ENCODE results near the gene AFAP1L2. TPM values are rescaled to one million over a fixed set of nuclear protein-coding genes. Genes with fewer than 3 reads are reported as not detected.

AFAP1L2 gene
- total RNA-seq, 2 experiments from 2014 or later, result 2.3 to 8.6 TPM

- H2AFZ ChIP-seq (ENCODE audit: low read length), result no peak overlapping the region
- H3K9me3 ChIP-seq (ENCODE audit: low read length), result no peaks in the 10 kb centered on the region
- H3K4me3 ChIP-seq (ENCODE audit: low read depth, low read length, poor library complexity, severe bottlenecking), result no peak overlapping the region
- CTCF ChIA-PET (ENCODE audit: unreplicated experiment), result no interaction called here
- no peaks in the 10 kb centered on the region for H3K4me1 ChIP-seq (ENCODE audit: insufficient read depth, low read length, poor library complexity, severe bottlenecking)
- H3K36me3 ChIP-seq (ENCODE audit: insufficient read depth, low read length), result no peaks in the 10 kb centered on the region
- no TSS peak for BruUV-seq (replicated peaks)
- DNase-seq (ENCODE audit: low spot score), result no peak
- TF ChIP-seq CTCF (conservative IDR thresholded peaks at IDR 0.05; ENCODE audit: low read length) (no peak), EZH2phosphoT487 (IDR thresholded peaks at IDR 0.05; ENCODE audit: borderline replicate concordance, low read depth, low read length) (no peak)
- intact Hi-C loops (cut with micrococcal nuclease; ENCODE audit: unreplicated experiment), result no loop called here
- H3K79me2 ChIP-seq (ENCODE audit: insufficient read depth, low read depth, low read length), result no peaks in the 10 kb centered on the region
- H3K27ac ChIP-seq (ENCODE audit: low read depth, low read length, poor library complexity, severe bottlenecking), result no peak overlapping the region
- H4K20me1 ChIP-seq (ENCODE audit: insufficient read depth, low read length), result no peaks in the 10 kb centered on the region
- no peak overlapping the region for H3K4me2 ChIP-seq (ENCODE audit: low read length)
- POLR2A ChIA-PET, result interaction anchor here (0.5 to 0.6 kb wide), 2 partner anchors 103 to 421 kb away, joined by 3 to 6 read pairs; no protein-coding TSS in a partner anchor
- H3K9me2 ChIP-seq (ENCODE audit: insufficient read depth, low read length), result no peaks in the 10 kb centered on the region
These were observed 76.5 kb downstream of the AFAP1L2 start for GRCh38 chr10:114327537-114328440.

- H3K9me2 ChIP-seq (ENCODE audit: insufficient read depth, low read length), result no peaks in the 10 kb centered on the region
- no peaks in the 10 kb centered on the region for H3K79me2 ChIP-seq (ENCODE audit: insufficient read depth, low read depth, low read length)
- TF ChIP-seq EZH2phosphoT487 (IDR thresholded peaks at IDR 0.05; ENCODE audit: borderline replicate concordance, low read depth, low read length), result no peak
- TF ChIP-seq CTCF (conservative IDR thresholded peaks at IDR 0.05; ENCODE audit: low read length), result no peak
- intact Hi-C loops (cut with micrococcal nuclease; ENCODE audit: unreplicated experiment), result no loop called here
- H3K4me3 ChIP-seq (ENCODE audit: low read depth, low read length, poor library complexity, severe bottlenecking), result no peak overlapping the region
- no peak overlapping the region for H2AFZ ChIP-seq (ENCODE audit: low read length)
- no peaks in the 10 kb centered on the region for H3K36me3 ChIP-seq (ENCODE audit: insufficient read depth, low read length)
- ChIA-PET POLR2A (interaction anchor here (0.5 kb wide), 1 partner anchor 102 kb away, joined by 3 read pairs; no protein-coding TSS in a partner anchor), CTCF (ENCODE audit: unreplicated experiment) (interaction anchor here (0.5 kb wide), 1 partner anchor 22 kb away, joined by 3 read pairs; no protein-coding TSS in a partner anchor)
- no TSS peak for BruUV-seq (replicated peaks)
- H4K20me1 ChIP-seq (ENCODE audit: insufficient read depth, low read length), result no peaks in the 10 kb centered on the region
- no peaks in the 10 kb centered on the region for H3K9me3 ChIP-seq (ENCODE audit: low read length)
- no peak overlapping the region for H3K4me2 ChIP-seq (ENCODE audit: low read length)
- H3K27ac ChIP-seq (ENCODE audit: low read depth, low read length, poor library complexity, severe bottlenecking), result no peak overlapping the region
- no peaks in the 10 kb centered on the region for H3K4me1 ChIP-seq (ENCODE audit: insufficient read depth, low read length, poor library complexity, severe bottlenecking)
- DNase-seq (ENCODE audit: low spot score), result no peak
These were observed 77.5 kb downstream of the AFAP1L2 start for GRCh38 chr10:114326795-114327194.

- Histone ChIP-seq H3K4me2 (ENCODE audit: low read length) (no peak overlapping the region), H3K4me3 (ENCODE audit: low read depth, low read length, poor library complexity, severe bottlenecking) (no peak overlapping the region), H3K79me2 (ENCODE audit: insufficient read depth, low read depth, low read length) (no peaks in the 10 kb centered on the region), H3K9me2 (ENCODE audit: insufficient read depth, low read length) (no peaks in the 10 kb centered on the region), H3K4me1 (ENCODE audit: insufficient read depth, low read length, poor library complexity, severe bottlenecking) (no peaks in the 10 kb centered on the region), H3K9me3 (ENCODE audit: low read length) (no peaks in the 10 kb centered on the region), H2AFZ (ENCODE audit: low read length) (no peak overlapping the region), H4K20me1 (ENCODE audit: insufficient read depth, low read length) (no peaks in the 10 kb centered on the region), H3K36me3 (ENCODE audit: insufficient read depth, low read length) (no peaks in the 10 kb centered on the region), H3K27ac (ENCODE audit: low read depth, low read length, poor library complexity, severe bottlenecking) (no peak overlapping the region)
- ChIA-PET POLR2A (no interaction called here), CTCF (ENCODE audit: unreplicated experiment) (no interaction called here)
- no peak for DNase-seq (ENCODE audit: low spot score)
- intact Hi-C loops (cut with micrococcal nuclease; ENCODE audit: unreplicated experiment), result no loop called here
- no peak for TF ChIP-seq CTCF (conservative IDR thresholded peaks at IDR 0.05; ENCODE audit: low read length)
- no peak for TF ChIP-seq EZH2phosphoT487 (IDR thresholded peaks at IDR 0.05; ENCODE audit: borderline replicate concordance, low read depth, low read length)
- no TSS peak for BruUV-seq (replicated peaks)
These were observed 81.3 kb downstream of the AFAP1L2 start for GRCh38 chr10:114323023-114323422.
